T-helper 17 cell (primary cell): ENCODE results near the gene NYNRIN. TPM values are rescaled to one million over a fixed set of nuclear protein-coding genes. Genes with fewer than 3 reads are reported as not detected.
"Not testable (repeated sequence)": the region's sequence is repeated elsewhere in the genome, so short reads cannot be mapped to it uniquely, and the experiment has no call there.

Experiments used
- ATAC-seq: fragments of 150-1000 bp; cut with Tn5 transposase; 2 replicates; pipeline ENCODE4 v1.10.0; 2021; ENCODE audit warnings: mild to moderate bottlenecking, moderate library complexity
- DNase-seq, 3 donors: peaks; one replicate each; pipeline versions ENCODE4 v3.0.0 to v3.0.0-alpha.2; 2020 to 2021
- H3K9me3 ChIP-seq: one replicate; pipeline ENCODE4 v1.7.0; 2013; ENCODE audit warnings: low read length, mild to moderate bottlenecking; ENCODE audit not compliant: control insufficient read depth, poor library complexity, severe bottlenecking
- H3K27ac Mint-ChIP-seq: one replicate; pipeline ENCODE4 v1.8.0; 2022; ENCODE audit warnings: mild to moderate bottlenecking, moderate library complexity, mixed read lengths
- H3K27me3 Mint-ChIP-seq: one replicate; pipeline ENCODE4 v1.8.0; 2022; ENCODE audit warnings: mixed read lengths
- H3K36me3 Mint-ChIP-seq: one replicate; pipeline ENCODE4 v1.8.0; 2022; ENCODE audit warnings: low read depth, mixed read lengths
- H3K4me1 Mint-ChIP-seq: one replicate; pipeline ENCODE4 v1.8.0; 2022; ENCODE audit warnings: mild to moderate bottlenecking, mixed read lengths
- H3K4me3 Mint-ChIP-seq: one replicate; pipeline ENCODE4 v1.8.0; 2022; ENCODE audit warnings: mild to moderate bottlenecking, moderate library complexity, mixed read lengths
- total RNA-seq, 4 donors: library from RNA in 2 of 4; stranded (reverse) in 2 of 4; gene quantifications; one replicate each; pipeline ENCODE4 v1.2.3 and lab custom pipeline; 2022 to 2026

The NYNRIN gene
- total RNA-seq, 2 donors from 2014 or later = 0.22 TPM; not detected in 1

DNA sequence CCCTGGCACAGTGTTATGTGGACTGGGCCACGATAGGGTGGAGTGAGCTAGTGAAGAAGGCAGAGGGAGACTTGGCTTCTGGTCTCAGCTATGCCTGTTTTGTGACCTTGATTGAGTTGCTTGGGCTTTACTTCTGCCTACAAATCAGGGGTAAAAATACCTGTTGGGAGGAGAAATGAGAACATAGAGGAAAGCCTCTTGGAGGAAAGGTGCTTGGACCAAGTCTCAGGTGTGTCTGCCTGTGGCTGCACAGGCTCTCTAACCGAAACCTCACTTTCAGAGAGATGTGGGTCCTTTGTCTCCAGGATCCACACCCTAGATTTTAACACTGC is 38.9 kb downstream of the NYNRIN start:
- Mint-ChIP-seq H3K36me3 (peaks cover 3% of the 10 kb centered on the region), H3K27ac (peak overlapping the region; percentile 90), H3K4me1 (peaks cover 42% of the 10 kb centered on the region), H3K4me3 (peak overlapping the region; percentile 43), H3K27me3 (no peaks in the 10 kb centered on the region)
- no peaks in the 10 kb centered on the region for H3K9me3 ChIP-seq
- ATAC-seq = no peak
- no peak for DNase-seq

DNA sequence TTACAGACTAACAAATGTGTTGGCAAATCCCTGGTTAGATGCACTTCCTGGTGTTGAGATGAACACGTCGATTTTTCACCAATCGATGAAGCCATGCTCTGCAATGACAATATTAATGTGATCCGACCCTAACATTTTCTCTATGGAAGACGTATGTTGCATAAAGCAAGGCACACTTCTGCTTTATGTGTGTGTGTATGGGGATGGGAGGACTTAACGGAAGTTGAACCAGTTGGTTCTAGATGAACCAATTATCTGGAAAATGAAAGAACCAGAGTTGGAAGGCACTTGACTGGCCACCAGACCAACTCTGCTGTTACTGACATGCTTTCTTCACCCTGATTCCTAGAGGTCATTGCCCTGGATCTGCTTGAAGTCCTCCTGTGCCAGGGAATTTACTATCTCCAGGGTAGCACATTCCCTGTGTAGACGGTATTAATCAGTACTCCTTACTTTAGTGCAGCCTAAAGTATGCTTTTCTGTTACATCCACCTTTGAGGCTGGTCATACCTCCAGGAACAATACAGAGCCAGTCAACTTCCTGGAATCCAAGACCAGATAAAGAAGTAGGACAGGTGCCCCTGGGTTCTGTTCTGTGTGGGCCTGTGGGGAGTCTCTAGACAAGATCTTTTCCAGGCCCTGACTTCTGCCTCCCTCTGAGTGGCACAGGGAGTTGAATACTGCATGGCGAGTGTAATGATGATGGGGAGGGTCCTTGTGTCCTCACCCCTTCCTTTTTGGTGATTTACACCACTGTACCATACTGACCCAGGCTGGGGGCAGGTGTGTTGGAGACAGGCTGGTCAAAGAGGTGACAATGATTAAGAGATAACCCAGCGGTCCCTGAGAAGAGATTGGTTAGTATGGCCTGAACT is 39.7 kb downstream of the NYNRIN start:
- peaks cover 3% of the 10 kb centered on the region for H3K36me3 Mint-ChIP-seq

DNA sequence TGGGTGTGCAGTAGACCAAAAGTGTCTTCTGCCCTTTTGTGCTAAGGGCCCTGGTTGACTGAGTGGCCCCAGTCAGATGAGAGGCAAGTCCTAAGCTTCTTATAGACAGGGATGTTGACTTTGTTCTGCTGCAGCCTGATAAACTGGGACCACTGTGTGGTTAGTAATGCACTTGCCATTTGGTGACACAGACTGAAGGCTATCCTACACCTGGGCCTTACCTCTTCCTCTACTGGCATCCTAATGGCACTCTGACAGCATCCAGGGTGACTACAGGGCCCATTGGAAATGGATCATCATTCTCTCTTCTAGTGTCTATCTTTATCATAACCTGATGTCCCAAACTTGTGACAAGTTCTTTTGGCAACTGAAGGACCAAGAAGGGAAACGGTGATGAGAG is 40.5 kb downstream of the NYNRIN start:
- H3K27me3 Mint-ChIP-seq = no peaks in the 10 kb centered on the region
- H3K4me3 Mint-ChIP-seq = no peak overlapping the region
- H3K27ac Mint-ChIP-seq = peak overlapping the region; percentile 98
- H3K9me3 ChIP-seq = no peaks in the 10 kb centered on the region
- H3K36me3 Mint-ChIP-seq = peaks cover 3% of the 10 kb centered on the region
- no peak for ATAC-seq
- DNase-seq = no peak
- peaks cover 47% of the 10 kb centered on the region for H3K4me1 Mint-ChIP-seq

More for the DNA sequence above, 39.7 kb downstream of the NYNRIN start:
- peak overlapping the region; percentile 98 for H3K27ac Mint-ChIP-seq
- no peak for ATAC-seq
- H3K27me3 Mint-ChIP-seq = no peaks in the 10 kb centered on the region
- H3K4me3 Mint-ChIP-seq = no peak overlapping the region
- H3K4me1 Mint-ChIP-seq = peaks cover 47% of the 10 kb centered on the region
- no peaks in the 10 kb centered on the region for H3K9me3 ChIP-seq
- no peak for DNase-seq

DNA sequence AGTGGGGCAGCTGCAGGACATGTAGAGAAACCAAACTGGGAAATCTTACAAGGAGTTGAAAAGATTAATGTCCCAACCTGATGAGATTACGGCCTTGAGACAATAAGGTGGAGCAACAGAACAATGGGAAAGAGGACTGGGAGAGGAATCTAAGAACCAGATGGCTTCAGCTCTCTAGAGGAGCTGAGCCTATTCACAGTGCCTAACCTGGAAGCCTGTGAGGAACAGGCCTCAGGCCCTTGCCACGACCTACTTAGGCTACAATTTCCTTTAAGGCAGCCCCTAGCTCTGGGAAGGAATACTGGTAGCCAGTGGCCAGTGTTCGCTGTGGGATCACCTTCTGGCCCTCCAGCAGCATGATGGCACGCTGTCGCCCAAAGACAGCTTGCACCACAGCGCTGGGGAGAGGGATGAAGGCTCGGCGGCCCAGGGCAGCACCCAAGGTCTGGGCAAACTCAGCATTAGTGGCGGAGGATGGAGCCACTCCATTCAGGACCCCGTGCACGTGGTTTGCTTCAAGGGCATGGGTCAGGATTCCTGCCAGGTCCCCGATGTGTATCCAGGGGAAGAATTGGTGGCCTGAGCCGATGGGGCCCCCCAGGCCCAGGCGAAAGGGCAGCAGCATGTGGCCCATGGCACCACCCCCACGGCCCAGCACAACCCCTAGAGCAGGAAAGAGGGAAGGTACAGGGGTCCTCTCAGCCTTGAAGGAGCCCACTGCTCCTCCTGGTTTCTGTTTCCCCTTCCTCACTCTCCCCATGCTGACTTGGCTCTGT is 41.2 kb downstream of the NYNRIN start:
- H3K4me1 Mint-ChIP-seq = peaks cover 46% of the 10 kb centered on the region
- ATAC-seq = no peak
- no peaks in the 10 kb centered on the region for H3K9me3 ChIP-seq
- peak overlapping the region; percentile 98 for H3K27ac Mint-ChIP-seq
- H3K27me3 Mint-ChIP-seq = no peaks in the 10 kb centered on the region
- peaks cover 3% of the 10 kb centered on the region for H3K36me3 Mint-ChIP-seq
- no peak for DNase-seq
- no peak overlapping the region for H3K4me3 Mint-ChIP-seq

DNA sequence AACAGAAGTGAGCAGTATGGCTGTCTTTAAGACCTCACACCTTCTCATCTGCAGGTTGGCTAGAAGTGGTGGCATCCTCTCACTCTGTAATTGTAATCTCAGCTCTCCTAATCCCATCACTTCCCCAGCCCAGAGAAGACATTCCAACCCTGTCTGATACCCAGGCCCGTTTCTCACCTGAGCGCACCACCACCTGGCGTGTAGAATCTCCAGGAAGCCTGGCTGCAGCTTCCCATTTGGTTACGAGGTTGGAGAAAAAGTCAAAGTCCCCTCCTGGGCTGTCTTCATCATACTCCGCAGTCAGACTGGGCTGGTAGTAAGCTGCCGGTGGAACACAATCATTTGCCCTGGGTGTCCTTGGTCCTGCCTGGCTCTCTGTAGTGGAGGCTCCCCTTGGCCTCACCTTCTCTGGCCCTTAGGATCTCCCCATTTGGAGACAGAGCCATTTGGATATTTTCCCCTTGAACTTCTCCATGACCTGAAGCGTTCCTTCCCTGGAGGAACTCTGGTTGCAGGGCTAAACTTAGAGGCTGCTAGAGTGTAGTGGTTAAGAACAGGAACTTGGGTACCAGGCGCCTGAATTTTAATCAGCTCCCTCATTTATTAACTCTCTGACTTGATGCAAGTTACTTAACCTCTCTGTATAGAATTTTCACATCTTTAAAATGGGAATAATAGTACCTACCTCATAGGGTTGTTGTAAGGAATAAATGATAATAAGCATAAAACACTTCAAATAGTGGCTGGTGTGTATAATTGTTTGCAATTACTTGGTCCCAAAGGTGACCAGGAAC is 42.0 kb downstream of the NYNRIN start:
- H3K4me1 Mint-ChIP-seq = peaks cover 40% of the 10 kb centered on the region
- peak overlapping the region; percentile 99 for H3K4me3 Mint-ChIP-seq
- H3K36me3 Mint-ChIP-seq = peaks cover 3% of the 10 kb centered on the region
- no peaks in the 10 kb centered on the region for H3K27me3 Mint-ChIP-seq
- no peaks in the 10 kb centered on the region for H3K9me3 ChIP-seq
- ATAC-seq (no peak), DNase-seq (no peak)
- peak overlapping the region; percentile 98 for H3K27ac Mint-ChIP-seq

DNA sequence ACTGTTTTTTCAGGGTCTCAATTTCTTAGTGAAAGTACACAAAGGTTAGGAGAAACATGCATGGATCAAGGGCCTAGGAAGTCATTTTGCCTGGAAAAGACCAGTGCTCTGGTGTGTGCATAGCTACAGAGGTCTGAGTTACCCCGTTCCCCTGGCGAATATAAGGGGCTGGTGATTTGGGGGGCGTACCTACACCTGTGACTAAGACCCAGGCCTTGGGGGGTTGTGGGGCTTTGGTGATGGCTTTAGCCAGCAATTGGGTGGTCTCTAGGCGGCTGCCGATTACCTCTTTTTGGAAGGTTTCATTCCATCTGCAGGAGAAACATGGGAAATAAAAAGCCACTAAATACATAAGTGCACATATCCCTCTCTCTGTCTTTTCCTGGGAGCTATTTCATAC is 42.7 kb downstream of the NYNRIN start:
- ATAC-seq = no peak
- Mint-ChIP-seq H3K36me3 (peaks cover 3% of the 10 kb centered on the region), H3K27ac (peak overlapping the region; percentile 98), H3K4me3 (peak overlapping the region; percentile 99), H3K4me1 (peaks cover 37% of the 10 kb centered on the region), H3K27me3 (no peaks in the 10 kb centered on the region)
- DNase-seq = no peak
- no peaks in the 10 kb centered on the region for H3K9me3 ChIP-seq

DNA sequence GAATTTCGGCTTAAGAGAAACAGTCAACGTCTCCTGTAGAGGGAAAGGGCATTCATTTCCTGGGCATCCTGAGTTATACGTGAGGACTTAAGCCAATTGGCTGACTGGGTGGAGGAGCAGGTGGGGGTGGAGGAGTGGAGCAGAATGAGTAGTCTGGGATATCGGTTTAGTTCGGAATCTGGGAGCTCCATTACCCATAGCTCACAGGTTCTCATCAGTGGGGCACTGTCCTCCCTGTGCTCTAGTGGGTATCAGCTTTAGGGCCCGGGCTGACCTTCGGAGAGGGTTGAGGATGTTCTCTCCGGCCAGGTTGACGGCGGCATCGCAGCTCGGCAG is 43.1 kb downstream of the NYNRIN start:
- Mint-ChIP-seq H3K27me3 (no peaks in the 10 kb centered on the region), H3K36me3 (peaks cover 3% of the 10 kb centered on the region), H3K4me1 (peaks cover 33% of the 10 kb centered on the region), H3K4me3 (peak overlapping the region; percentile 99), H3K27ac (peak overlapping the region; percentile 98)
- DNase-seq (no peak), ATAC-seq (no peak)
- H3K9me3 ChIP-seq = no peaks in the 10 kb centered on the region

DNA sequence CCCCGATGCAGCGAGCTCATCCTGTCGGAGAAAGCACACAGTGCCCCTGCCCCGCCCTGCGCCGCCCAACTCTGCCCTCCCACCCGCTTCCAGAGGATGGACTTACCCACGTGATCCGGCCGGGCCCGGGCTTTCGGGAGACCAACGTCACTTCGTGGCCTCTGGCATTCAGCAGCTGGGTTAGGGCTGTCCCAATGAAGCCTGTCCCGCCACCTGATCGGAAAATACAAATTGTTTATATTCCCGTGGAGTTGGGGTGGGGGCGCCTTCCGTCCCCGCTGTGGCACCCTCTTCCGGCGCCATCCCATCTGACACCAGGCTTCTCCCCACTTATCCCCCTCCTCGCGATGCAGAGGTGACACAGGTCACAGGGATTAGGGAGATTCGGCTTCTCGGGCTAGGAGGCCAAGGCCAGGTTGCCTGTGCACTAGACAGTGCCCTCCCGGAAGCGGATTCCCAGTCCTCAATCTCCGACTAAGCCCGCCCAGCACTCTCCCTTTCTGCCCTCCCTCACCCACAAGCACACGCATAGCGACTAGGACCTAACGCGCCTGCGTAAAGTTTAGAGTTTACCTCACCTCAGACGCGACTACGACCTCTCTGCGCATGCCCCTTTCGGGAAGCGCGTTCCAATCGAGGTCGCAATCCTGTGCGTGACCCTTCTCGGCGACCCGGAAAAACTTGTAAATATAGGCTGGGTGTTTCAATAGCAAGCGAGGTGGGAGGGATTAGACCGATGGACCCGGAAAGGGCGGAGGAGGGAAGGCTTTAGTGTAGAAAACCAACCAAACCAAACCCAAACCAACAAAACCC is 43.6 kb downstream of the NYNRIN start, which contains the start of gene SDR39U1:
Gene SDR39U1, minus strand, starts transcription at position 537 of the 813 bp plus-strand sequence. Its CDS starts 7 bp downstream, at position 530.
- DNase-seq (peak; percentile 84 to 94 (median 91)), ATAC-seq (peak; percentile 90)
- Mint-ChIP-seq H3K4me3 (peak within 1 kb of the TSS; percentile 99), H3K36me3 (peaks cover 3% of the 10 kb centered on the region), H3K27ac (peak within 1 kb of the TSS; percentile 98), H3K4me1 (peaks cover 29% of the 10 kb centered on the region), H3K27me3 (no peaks in the 10 kb centered on the region)
- H3K9me3 ChIP-seq = no peaks in the 10 kb centered on the region

DNA sequence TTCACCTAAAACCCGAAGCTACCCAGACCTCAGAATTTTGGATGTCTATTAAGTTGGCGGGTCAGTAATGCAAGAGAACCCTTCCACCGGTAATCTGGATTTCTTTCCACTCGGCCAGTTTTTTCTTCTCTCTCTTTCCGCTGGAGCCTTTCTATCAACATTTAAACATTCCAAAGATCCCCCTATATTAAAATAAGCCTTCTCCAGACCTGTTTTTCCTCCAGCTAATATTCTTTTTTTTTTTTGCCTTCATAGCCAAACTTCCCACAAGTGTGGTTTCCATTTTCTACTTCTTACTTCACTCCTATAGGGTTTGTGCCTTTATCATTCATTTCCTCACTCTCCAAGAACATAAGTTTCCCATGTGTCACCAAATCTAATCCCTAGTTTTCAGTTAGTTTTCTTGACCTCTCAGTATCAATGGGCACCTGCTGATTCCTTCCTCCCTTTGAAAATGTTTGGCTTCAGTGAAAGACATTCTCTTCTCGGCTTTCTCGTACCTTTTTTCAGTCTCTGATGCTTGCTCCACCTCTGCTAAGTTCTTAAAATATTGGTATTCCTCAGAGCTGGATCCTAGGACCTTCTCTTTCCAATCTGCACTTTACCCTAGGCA is 44.4 kb downstream of the NYNRIN start:
- ATAC-seq (no peak), DNase-seq (no peak)
- peaks cover 23% of the 10 kb centered on the region for H3K4me1 Mint-ChIP-seq
- H3K27me3 Mint-ChIP-seq = no peaks in the 10 kb centered on the region
- H3K36me3 Mint-ChIP-seq = peaks cover 3% of the 10 kb centered on the region
- H3K4me3 Mint-ChIP-seq = peak overlapping the region; percentile 99
- peak overlapping the region; percentile 98 for H3K27ac Mint-ChIP-seq
- no peaks in the 10 kb centered on the region for H3K9me3 ChIP-seq

DNA sequence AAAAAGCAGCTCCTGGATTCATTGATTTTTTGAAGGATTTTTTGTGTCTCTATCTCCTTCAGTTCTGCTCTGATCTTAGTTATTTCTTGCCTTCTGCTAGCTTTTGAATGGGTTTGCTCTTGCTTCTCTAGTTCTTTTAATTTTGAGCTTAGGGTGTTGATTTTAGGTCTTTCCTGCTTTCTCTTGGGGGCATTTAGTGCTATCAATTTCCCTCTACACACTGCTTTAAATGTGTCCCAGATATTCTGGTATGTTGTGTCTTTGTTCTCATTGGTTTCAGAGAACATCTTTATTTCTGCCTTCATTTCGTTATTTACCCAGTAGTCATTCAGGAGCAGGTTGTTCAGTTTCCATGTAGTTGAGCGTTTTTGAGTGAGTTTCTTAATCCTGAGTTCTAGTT is 52.0 kb downstream of the NYNRIN start:
- H3K36me3 Mint-ChIP-seq, H3K4me3 Mint-ChIP-seq, H3K27me3 Mint-ChIP-seq, ATAC-seq, H3K27ac Mint-ChIP-seq, DNase-seq, H3K9me3 ChIP-seq, H3K4me1 Mint-ChIP-seq: not testable (repeated sequence)

DNA sequence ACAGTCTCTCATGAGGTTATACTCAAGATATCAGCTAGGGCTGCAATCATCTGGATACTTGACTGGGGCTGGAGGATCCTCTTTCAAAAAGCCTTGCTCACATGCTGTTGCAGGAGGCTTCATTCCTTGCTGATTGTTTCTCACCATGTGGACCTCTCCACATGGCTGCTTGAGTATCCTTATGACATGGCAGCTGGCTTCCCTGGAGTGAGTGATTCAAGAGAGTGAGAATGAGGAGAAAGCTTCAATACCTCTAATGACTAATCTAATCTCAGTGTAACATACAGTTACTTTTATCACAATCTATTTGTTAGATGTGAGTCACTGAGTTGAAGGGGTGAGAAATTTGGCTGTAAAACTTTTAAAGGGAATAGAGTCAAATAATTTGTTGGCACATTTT is 58.2 kb downstream of the NYNRIN start:
- H3K9me3 ChIP-seq = no peaks in the 10 kb centered on the region
- ATAC-seq (no peak), DNase-seq (no peak)
- H3K27me3 Mint-ChIP-seq = peaks cover 4% of the 10 kb centered on the region
- no peaks in the 10 kb centered on the region for H3K4me1 Mint-ChIP-seq
- H3K27ac Mint-ChIP-seq = no peak overlapping the region
- no peak overlapping the region for H3K4me3 Mint-ChIP-seq
- no peaks in the 10 kb centered on the region for H3K36me3 Mint-ChIP-seq

DNA sequence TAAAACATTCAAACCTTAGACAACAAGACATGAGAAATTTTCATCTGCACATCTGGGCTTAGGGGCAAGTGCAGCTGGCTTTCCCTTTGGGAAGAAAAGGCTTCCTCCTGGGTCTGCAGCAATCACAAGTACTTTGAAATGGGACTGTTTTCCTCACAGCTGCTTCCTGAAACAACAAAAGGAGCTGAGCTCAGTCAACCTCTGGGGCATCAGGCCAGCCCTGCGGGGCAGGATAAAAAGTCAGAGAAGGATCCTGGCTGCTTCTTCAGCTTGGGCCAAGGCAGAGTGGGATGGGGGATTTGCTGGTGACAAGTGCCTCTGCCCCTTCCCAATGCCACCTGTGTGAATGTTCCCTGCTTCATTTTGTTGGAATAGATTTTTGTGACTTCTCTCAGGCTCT is 59.9 kb downstream of the NYNRIN start:
- H3K36me3 Mint-ChIP-seq = no peaks in the 10 kb centered on the region
- H3K9me3 ChIP-seq = no peaks in the 10 kb centered on the region
- no peak overlapping the region for H3K4me3 Mint-ChIP-seq
- ATAC-seq = no peak
- H3K4me1 Mint-ChIP-seq = no peaks in the 10 kb centered on the region
- H3K27me3 Mint-ChIP-seq = peaks cover 4% of the 10 kb centered on the region
- no peak for DNase-seq
- no peak overlapping the region for H3K27ac Mint-ChIP-seq
